SK-N-SH (cell line): ENCODE data around the gene FLYWCH2. TPM values are rescaled to one million over a fixed set of nuclear protein-coding genes. Genes with fewer than 3 reads are reported as not detected.

ENCODE experiments used
- CTCF ChIA-PET: fragments of 300-600, 350-600 bp; formaldehyde crosslinking; extraction: SDS; loops from one replicate; lab custom pipeline; 2021; lab: Yijun Ruan, JAX
- POLR2A ChIA-PET: fragments of 350-600 bp; sonication (Branson Sonifier 250); formaldehyde crosslinking; extraction: SDS; loops from one replicate; lab custom pipeline; 2020; ENCODE audit warnings: antibody characterized with exemption, inconsistent platforms; lab: Yijun Ruan, JAX
- DNase-seq: peaks from one replicate; pipeline ENCODE4 v3.0.0; 2012
- H2AFZ ChIP-seq: fragments of 200-600 bp; sonication (generic); 2 replicates; pipeline ENCODE4 v1.8.1; 2016; ENCODE audit warnings: antibody characterized with exemption, mild to moderate bottlenecking, low read depth
- H3F3A ChIP-seq: fragments of 200-600 bp; sonication (generic); replicated peaks from 2 replicates; pipeline ENCODE3; 2016; ENCODE audit warnings: antibody characterized with exemption, mild to moderate bottlenecking; ENCODE audit not compliant: insufficient read depth
- H3K27ac ChIP-seq, 2 experiments: fragments of 200-500 bp in 1 of 2; fragments of 200-600 bp in 1 of 2; sonication (Bioruptor generic) in 1 of 2; sonication (generic), shearing (Covaris generic) in 1 of 2; 2 replicates each; pipeline versions ENCODE4 v1.5.1 to v1.6.1; 2014 to 2016; ENCODE audit warnings: low read depth in 2 of 2, inconsistent platforms in 1 of 2, low read length in 1 of 2, mild to moderate bottlenecking in 1 of 2, mixed read lengths in 1 of 2
- H3K27me3 ChIP-seq: fragments of 200-600 bp; sonication (generic), shearing (Covaris generic); 2 replicates; pipeline ENCODE4 v1.6.1; 2016; ENCODE audit warnings: mixed run types; ENCODE audit not compliant: insufficient read depth
- H3K36me3 ChIP-seq, 2 experiments: fragments of 200-500 bp in 1 of 2; fragments of 200-600 bp in 1 of 2; sonication (Bioruptor generic) in 1 of 2; sonication (generic) in 1 of 2; replicated peaks in 1 of 2; 2 replicates each; pipeline versions ENCODE3 to v1.5.1; 2014 to 2016; ENCODE audit warnings: low read length in 1 of 2, mild to moderate bottlenecking in 1 of 2; ENCODE audit not compliant: insufficient read depth in 2 of 2, control insufficient read depth in 1 of 2
- H3K4me1 ChIP-seq, 2 experiments: fragments of 200-500 bp in 1 of 2; fragments of 200-600 bp in 1 of 2; sonication (Bioruptor generic) in 1 of 2; sonication (generic), shearing (Covaris generic) in 1 of 2; 2 replicates each; pipeline versions ENCODE4 v1.5.1 to v1.6.1; 2014 to 2016; ENCODE audit warnings: low read depth in 1 of 2, low read length in 1 of 2, mixed run types in 1 of 2; ENCODE audit not compliant: insufficient read depth in 2 of 2, control insufficient read depth in 1 of 2
- H3K4me2 ChIP-seq: fragments of 200-600 bp; sonication (generic), shearing (Covaris generic); 2 replicates; pipeline ENCODE4 v1.6.1; 2017; ENCODE audit warnings: mixed run types
- H3K4me3 ChIP-seq, 2 experiments: fragments of 200-500 bp in 1 of 2; fragments of 200-600 bp in 1 of 2; sonication (Bioruptor generic) in 1 of 2; sonication (generic), shearing (Covaris generic) in 1 of 2; 2 replicates each; pipeline versions ENCODE4 v1.5.1 to v1.8.1; 2014 to 2016; ENCODE audit warnings: low read depth in 2 of 2, inconsistent platforms in 1 of 2, low read length in 1 of 2, mild to moderate bottlenecking in 1 of 2, mixed read lengths in 1 of 2, moderate library complexity in 1 of 2
- H3K79me2 ChIP-seq: fragments of 200-600 bp; sonication (generic); 2 replicates; pipeline ENCODE4 v1.8.1; 2017; ENCODE audit warnings: mild to moderate bottlenecking; ENCODE audit not compliant: insufficient read depth
- H3K9ac ChIP-seq: fragments of 200-600 bp; sonication (generic); 2 replicates; pipeline ENCODE4 v1.6.1; 2017; ENCODE audit warnings: mixed run types
- H3K9me2 ChIP-seq: fragments of 200-600 bp; sonication (generic); 2 replicates; pipeline ENCODE4 v1.6.1; 2017; ENCODE audit warnings: mixed run types
- H3K9me3 ChIP-seq: fragments of 200-600 bp; sonication (generic); 2 replicates; pipeline ENCODE4 v1.6.1; 2017; ENCODE audit warnings: mixed run types, mild to moderate bottlenecking, moderate library complexity
- H4K20me1 ChIP-seq: fragments of 200-600 bp; sonication (generic); 2 replicates; pipeline ENCODE4 v1.6.1; 2017; ENCODE audit warnings: mild to moderate bottlenecking, mixed run types; ENCODE audit not compliant: insufficient read depth
- CHD2 ChIP-seq: fragments of 150-350 bp; IDR thresholded peaks from 2 replicates; pipeline ENCODE4 v1.6.1; 2018; ENCODE audit warnings: low read length; ENCODE audit not compliant: partially characterized antibody
- CTCF ChIP-seq: fragments of 200-600 bp; sonication (generic); IDR thresholded peaks from 2 replicates; pipeline ENCODE4 v1.6.1; 2017; ENCODE audit warnings: antibody characterized with exemption, mild to moderate bottlenecking, moderate library complexity
- EZH2phosphoT487 ChIP-seq: fragments of 200-600 bp; sonication (generic); IDR thresholded peaks from 2 replicates; pipeline ENCODE4 v1.6.1; 2017; ENCODE audit warnings: low read depth, mixed run types, mild to moderate bottlenecking, antibody characterized with exemption, moderate library complexity, borderline replicate concordance
- FOXM1 ChIP-seq: IDR thresholded peaks from 2 replicates; pipeline ENCODE4 v1.4.0; 2012; ENCODE audit warnings: low read depth, mild to moderate bottlenecking
- GABPA ChIP-seq: IDR thresholded peaks from 2 replicates; pipeline ENCODE4 v1.4.0; 2012; ENCODE audit warnings: low read depth, mild to moderate bottlenecking
- JUND ChIP-seq: IDR thresholded peaks from 2 replicates; pipeline ENCODE4 v1.4.0; 2012
- MAX ChIP-seq: IDR thresholded peaks from 2 replicates; pipeline ENCODE4 v1.4.0; 2012; ENCODE audit warnings: low read depth
- MEF2A ChIP-seq: IDR thresholded peaks from 2 replicates; pipeline ENCODE4 v1.4.0; 2012; ENCODE audit warnings: low read depth, borderline replicate concordance
- MXI1 ChIP-seq: IDR thresholded peaks from 2 replicates; pipeline ENCODE4 v1.6.1; 2012; ENCODE audit warnings: mild to moderate bottlenecking, low read depth, low read length, improper control_type of control experiment
- PBX3 ChIP-seq: IDR thresholded peaks from 2 replicates; pipeline ENCODE4; 2012
- RAD21 ChIP-seq: IDR thresholded peaks from 2 replicates; pipeline ENCODE4 v1.6.1; 2012; ENCODE audit warnings: mild to moderate bottlenecking, low read length
- SMC3 ChIP-seq: IDR thresholded peaks from 2 replicates; pipeline ENCODE4 v1.6.1; 2012; ENCODE audit warnings: low read depth, low read length, improper control_type of control experiment
- TEAD4 ChIP-seq: IDR thresholded peaks from 2 replicates; pipeline ENCODE4 v1.4.0; 2012; ENCODE audit warnings: mild to moderate bottlenecking, borderline replicate concordance; ENCODE audit not compliant: insufficient read depth
- ZBTB33 ChIP-seq: IDR thresholded peaks from 2 replicates; pipeline ENCODE4 v1.4.0; 2012; ENCODE audit warnings: low read depth, borderline replicate concordance
- WGBS: methylation state at CpG from one replicate; pipeline ENCODE4 v1.1.6; 2017; ENCODE audit warnings: low lambda C conversion rate; 5-methylcytosine and 5-hydroxymethylcytosine counted together
- polyA plus RNA-seq, 3 experiments: library from polyadenylated mRNA; depleted of rRNA; stranded (reverse); fragments of >200 nt; gene quantifications; 2 replicates each; pipeline ENCODE4 v1.2.3, GENCODE V29; 2012

The FLYWCH2 gene
- polyA plus RNA-seq, 1 of the 3 experiments (the other 2 are of a cell fraction), result 64.8 TPM

- TF ChIP-seq MXI1 (no peak), PBX3 (no peak), MAX (no peak), FOXM1 (no peak), EZH2phosphoT487 (no peak), RAD21 (no peak), GABPA (no peak), JUND (no peak), SMC3 (no peak), MEF2A (no peak), CHD2 (no peak), CTCF (no peak), TEAD4 (no peak), ZBTB33 (no peak)
- TF ChIP-seq, all 33 proteins: peak for 0
- peak overlapping the region; percentile 93 for H3K4me2 ChIP-seq
- H3K9me2 ChIP-seq, result no peaks in the 10 kb centered on the region
- no peaks in the 10 kb centered on the region for H3K27me3 ChIP-seq
- peaks cover 4 to 5% of the 10 kb centered on the region in 2 experiments; a peak in 3 of 4 replicates for H3K4me1 ChIP-seq
- peak overlapping the region; percentile 100 for H2AFZ ChIP-seq
- H3K9me3 ChIP-seq, result no peaks in the 10 kb centered on the region
- H3F3A ChIP-seq, result peaks cover 11% of the 10 kb centered on the region
- H4K20me1 ChIP-seq, result no peaks in the 10 kb centered on the region
- POLR2A ChIA-PET, result interaction anchor here (0.6 to 2.0 kb wide), 9 partner anchors 14 to 185 kb away, joined by 3 to 23 read pairs (median 6); partner anchors contain the start of genes FLYWCH2 and KCTD5
- peak overlapping the region; percentile 90 to 95 for H3K27ac ChIP-seq
- CTCF ChIA-PET, result interaction anchor here (0.8 to 10.9 kb wide), 33 partner anchors 9 to 384 kb away, joined by 3 to 144 read pairs (median 7); partner anchors contain the start of genes FLYWCH1, FLYWCH2, PRSS22 and SRRM2
- H3K9ac ChIP-seq, result peak overlapping the region; percentile 87
- no peaks in the 10 kb centered on the region for H3K79me2 ChIP-seq
- no peak for DNase-seq
- 55% methylated on average over 8 of the region's 8 CpGs for WGBS
- no peaks in the 10 kb centered on the region for H3K36me3 ChIP-seq
- peak overlapping the region; percentile 61 to 71 for H3K4me3 ChIP-seq
Measured at GRCh38 chr16:2867661-2867986, 15.4 kb upstream of the FLYWCH2 start.
